NK-92 treated with Interleukin-12 subunit alpha and Interleukin-12 subunit beta, amount 100 ng/mL, for 24 hours (cell line): ENCODE results near the gene HSPA1L.

ENCODE experiments used
- DNase-seq: peaks from one replicate; lab custom pipeline; 2025; lab: John Stamatoyannopoulos, UW

HSPA1L gene

GRCh38 chr6:31763619-31763940, 51.5 kb downstream of the HSPA1L start:
- no peak for DNase-seq

DNA sequence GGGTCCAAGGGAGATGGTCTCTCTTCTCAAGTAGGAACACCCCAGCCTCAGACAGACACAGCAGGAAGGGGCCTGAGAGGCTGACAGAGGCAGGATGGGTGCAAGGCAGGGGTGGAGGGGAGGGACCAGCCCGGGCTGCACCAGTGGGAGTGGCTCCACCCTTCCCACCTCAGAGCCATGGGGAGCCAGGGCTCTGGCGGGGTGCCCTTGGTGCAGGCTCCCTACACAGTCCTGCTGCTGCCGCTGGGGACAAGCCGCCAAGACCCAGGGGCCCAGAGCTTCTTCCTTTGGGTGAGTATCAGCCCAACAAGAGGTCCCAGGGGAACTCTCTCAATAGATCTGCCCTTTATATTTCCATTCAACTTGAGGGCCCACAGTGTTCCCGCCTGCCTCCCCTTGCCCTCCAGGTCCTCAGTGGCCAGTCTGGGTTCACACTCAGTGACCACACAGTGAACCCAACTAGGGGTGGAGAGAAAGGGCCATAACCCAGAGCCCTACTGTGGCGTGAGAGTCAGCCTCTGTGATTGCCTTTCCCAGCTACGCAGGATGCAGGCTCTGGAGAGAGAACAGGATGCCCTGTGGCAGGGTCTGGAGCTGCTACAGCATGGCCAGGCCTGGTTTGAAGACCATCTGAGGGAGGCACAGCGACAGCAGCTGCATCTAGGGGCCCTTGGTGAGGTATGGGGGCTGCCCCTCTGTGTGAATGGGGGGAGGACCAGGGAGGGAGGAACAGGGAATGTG, 52.0 kb downstream of the HSPA1L start:
- no peak for DNase-seq

DNA sequence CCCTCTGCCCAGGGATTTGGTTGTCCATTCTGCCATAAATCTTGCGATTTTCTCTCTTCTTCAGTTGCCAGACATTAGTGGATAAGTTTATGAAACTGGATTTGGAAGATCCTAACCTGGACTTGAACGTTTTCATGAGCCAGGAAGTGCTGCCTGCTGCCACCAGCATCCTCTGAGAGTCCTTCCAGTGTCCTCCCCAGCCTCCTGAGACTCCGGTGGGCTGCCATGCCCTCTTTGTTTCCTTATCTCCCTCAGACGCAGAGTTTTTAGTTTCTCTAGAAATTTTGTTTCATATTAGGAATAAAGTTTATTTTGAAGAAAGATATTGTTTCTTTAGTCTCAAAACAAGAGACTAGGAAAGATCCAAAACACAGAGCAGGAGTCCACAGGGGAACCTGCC, 52.7 kb downstream of the HSPA1L start, which contains the start of gene SAPCD1:
Gene SAPCD1, plus strand, starts transcription at position 301 of the 400 bp plus-strand sequence. CDS start 399 bp downstream, outside the sequence.
- no peak for DNase-seq

- no peak for DNase-seq
Observed at GRCh38 chr6:31761343-31761742, 53.7 kb downstream of the HSPA1L start.

- no peak for DNase-seq
Observed at GRCh38 chr6:31760790-31761189, 54.3 kb downstream of the HSPA1L start.
